ENCODE data around the gene ARL17A. TPM values are rescaled to one million over a fixed set of nuclear protein-coding genes. Genes with fewer than 3 reads are reported as not detected.
"Not testable (repeated sequence)": the region's sequence is repeated elsewhere in the genome, so short reads cannot be mapped to it uniquely, and the experiment has no call there.

Gene ARL17A
- total RNA-seq (ENCODE audit: unreplicated experiment) = 8.0 TPM
- long read RNA-seq, partial matches to known transcripts = 0 of 1 reads
- long read RNA-seq, other reads (novel, unspliced or antisense) = 1 of 1 reads

GRCh38 chr17:46579083-46580075 is at the start of gene ARL17A:
TSS of gene ARL17A (minus strand) at chr17:46579691. CDS start at chr17:46576322, 3,369 bp downstream.
- H3K36me3 Mint-ChIP-seq (ENCODE audit: low read depth, unreplicated experiment); H3K27ac Mint-ChIP-seq (ENCODE audit: unreplicated experiment); H3K27me3 Mint-ChIP-seq (ENCODE audit: unreplicated experiment); H3K4me3 Mint-ChIP-seq (ENCODE audit: unreplicated experiment); H3K4me1 Mint-ChIP-seq (ENCODE audit: unreplicated experiment); H3K9me3 Mint-ChIP-seq (ENCODE audit: unreplicated experiment): not testable (repeated sequence)
- DNase-seq (ENCODE audit: low spot score) = peak; percentile 74

- H3K4me3 Mint-ChIP-seq (ENCODE audit: unreplicated experiment); H3K9me3 Mint-ChIP-seq (ENCODE audit: unreplicated experiment); H3K36me3 Mint-ChIP-seq (ENCODE audit: low read depth, unreplicated experiment); H3K27me3 Mint-ChIP-seq (ENCODE audit: unreplicated experiment); H3K4me1 Mint-ChIP-seq (ENCODE audit: unreplicated experiment); DNase-seq (ENCODE audit: low spot score); H3K27ac Mint-ChIP-seq (ENCODE audit: unreplicated experiment): not testable (repeated sequence)
Measured at GRCh38 chr17:46628753-46629436, 49.4 kb upstream of the ARL17A start.

- not testable (repeated sequence) for H3K9me3 Mint-ChIP-seq (ENCODE audit: unreplicated experiment); H3K36me3 Mint-ChIP-seq (ENCODE audit: low read depth, unreplicated experiment); H3K27ac Mint-ChIP-seq (ENCODE audit: unreplicated experiment); H3K27me3 Mint-ChIP-seq (ENCODE audit: unreplicated experiment); DNase-seq (ENCODE audit: low spot score); H3K4me1 Mint-ChIP-seq (ENCODE audit: unreplicated experiment); H3K4me3 Mint-ChIP-seq (ENCODE audit: unreplicated experiment)
Measured at GRCh38 chr17:46627452-46627851, 48.0 kb upstream of the ARL17A start.

- H3K27me3 Mint-ChIP-seq (ENCODE audit: unreplicated experiment) = not testable (repeated sequence)
Measured at GRCh38 chr17:46624726-46625125, 45.2 kb upstream of the ARL17A start.

GRCh38 chr17:46623790-46624189 is 44.3 kb upstream of the ARL17A start:
- H3K36me3 Mint-ChIP-seq (ENCODE audit: low read depth, unreplicated experiment); H3K27ac Mint-ChIP-seq (ENCODE audit: unreplicated experiment); H3K4me3 Mint-ChIP-seq (ENCODE audit: unreplicated experiment); H3K9me3 Mint-ChIP-seq (ENCODE audit: unreplicated experiment); H3K27me3 Mint-ChIP-seq (ENCODE audit: unreplicated experiment); DNase-seq (ENCODE audit: low spot score); H3K4me1 Mint-ChIP-seq (ENCODE audit: unreplicated experiment): not testable (repeated sequence)

More at GRCh38 chr17:46624726-46625125, 45.2 kb upstream of the ARL17A start:
- H3K4me3 Mint-ChIP-seq (ENCODE audit: unreplicated experiment); H3K36me3 Mint-ChIP-seq (ENCODE audit: low read depth, unreplicated experiment); H3K27ac Mint-ChIP-seq (ENCODE audit: unreplicated experiment); H3K9me3 Mint-ChIP-seq (ENCODE audit: unreplicated experiment); H3K4me1 Mint-ChIP-seq (ENCODE audit: unreplicated experiment); DNase-seq (ENCODE audit: low spot score): not testable (repeated sequence)

GRCh38 chr17:46618975-46619374 is 39.5 kb upstream of the ARL17A start:
- not testable (repeated sequence) for H3K4me1 Mint-ChIP-seq (ENCODE audit: unreplicated experiment); H3K27me3 Mint-ChIP-seq (ENCODE audit: unreplicated experiment); H3K9me3 Mint-ChIP-seq (ENCODE audit: unreplicated experiment); H3K4me3 Mint-ChIP-seq (ENCODE audit: unreplicated experiment); H3K27ac Mint-ChIP-seq (ENCODE audit: unreplicated experiment); DNase-seq (ENCODE audit: low spot score); H3K36me3 Mint-ChIP-seq (ENCODE audit: low read depth, unreplicated experiment)

GRCh38 chr17:46617121-46617520 is 37.6 kb upstream of the ARL17A start:
- not testable (repeated sequence) for H3K27me3 Mint-ChIP-seq (ENCODE audit: unreplicated experiment); H3K36me3 Mint-ChIP-seq (ENCODE audit: low read depth, unreplicated experiment); H3K4me1 Mint-ChIP-seq (ENCODE audit: unreplicated experiment); H3K4me3 Mint-ChIP-seq (ENCODE audit: unreplicated experiment); DNase-seq (ENCODE audit: low spot score); H3K9me3 Mint-ChIP-seq (ENCODE audit: unreplicated experiment); H3K27ac Mint-ChIP-seq (ENCODE audit: unreplicated experiment)

GRCh38 chr17:46613876-46614275 is 34.4 kb upstream of the ARL17A start:
- not testable (repeated sequence) for H3K9me3 Mint-ChIP-seq (ENCODE audit: unreplicated experiment); DNase-seq (ENCODE audit: low spot score); H3K4me3 Mint-ChIP-seq (ENCODE audit: unreplicated experiment); H3K36me3 Mint-ChIP-seq (ENCODE audit: low read depth, unreplicated experiment); H3K27me3 Mint-ChIP-seq (ENCODE audit: unreplicated experiment); H3K4me1 Mint-ChIP-seq (ENCODE audit: unreplicated experiment); H3K27ac Mint-ChIP-seq (ENCODE audit: unreplicated experiment)

- H3K9me3 Mint-ChIP-seq (ENCODE audit: unreplicated experiment); H3K27me3 Mint-ChIP-seq (ENCODE audit: unreplicated experiment); H3K4me3 Mint-ChIP-seq (ENCODE audit: unreplicated experiment); DNase-seq (ENCODE audit: low spot score); H3K36me3 Mint-ChIP-seq (ENCODE audit: low read depth, unreplicated experiment); H3K4me1 Mint-ChIP-seq (ENCODE audit: unreplicated experiment); H3K27ac Mint-ChIP-seq (ENCODE audit: unreplicated experiment): not testable (repeated sequence)
Measured at GRCh38 chr17:46611304-46611703, 31.8 kb upstream of the ARL17A start.

GRCh38 chr17:46603125-46603524 is 23.6 kb upstream of the ARL17A start:
- not testable (repeated sequence) for H3K4me3 Mint-ChIP-seq (ENCODE audit: unreplicated experiment); DNase-seq (ENCODE audit: low spot score)

GRCh38 chr17:46600767-46601166 is 21.3 kb upstream of the ARL17A start:
- H3K36me3 Mint-ChIP-seq (ENCODE audit: low read depth, unreplicated experiment); H3K4me1 Mint-ChIP-seq (ENCODE audit: unreplicated experiment); H3K27ac Mint-ChIP-seq (ENCODE audit: unreplicated experiment); H3K4me3 Mint-ChIP-seq (ENCODE audit: unreplicated experiment); H3K9me3 Mint-ChIP-seq (ENCODE audit: unreplicated experiment); DNase-seq (ENCODE audit: low spot score); H3K27me3 Mint-ChIP-seq (ENCODE audit: unreplicated experiment): not testable (repeated sequence)

More at GRCh38 chr17:46603125-46603524, 23.6 kb upstream of the ARL17A start:
- H3K27me3 Mint-ChIP-seq (ENCODE audit: unreplicated experiment); H3K9me3 Mint-ChIP-seq (ENCODE audit: unreplicated experiment); H3K36me3 Mint-ChIP-seq (ENCODE audit: low read depth, unreplicated experiment); H3K27ac Mint-ChIP-seq (ENCODE audit: unreplicated experiment); H3K4me1 Mint-ChIP-seq (ENCODE audit: unreplicated experiment): not testable (repeated sequence)

All from endothelial cell (in vitro differentiated cells).